Sigmoid colon (tissue), 4 donors: ENCODE measurements around the gene KCTD18.

Source experiments
- CTCF ChIP-seq, 4 experiments: fragments of 450-650 bp in 3 of 4; fragments of 200-600 bp in 1 of 4; IDR thresholded peaks; one replicate each; pipeline ENCODE4 v1.5.1; 2016 to 2019; ENCODE audit warnings: antibody characterized with exemption in 4 of 4, mild to moderate bottlenecking in 3 of 4, moderate library complexity in 2 of 4
- EP300 ChIP-seq, 4 donors: sonication (generic); formaldehyde crosslinking; IDR thresholded peaks; one replicate each; pipeline ENCODE4 v1.6.1; 2017; ENCODE audit warnings: antibody characterized with exemption in 4 of 4
- POLR2A ChIP-seq, 2 donors: fragments of 450-650 bp; IDR thresholded peaks; one replicate each; pipeline ENCODE4 v1.6.1; 2016; ENCODE audit warnings: antibody characterized with exemption in 2 of 2, mild to moderate bottlenecking in 2 of 2, moderate library complexity in 2 of 2
- POLR2AphosphoS5 ChIP-seq, 4 donors: sonication (generic); formaldehyde crosslinking; IDR thresholded peaks; one replicate each; pipeline ENCODE4 v1.6.1; 2017; ENCODE audit warnings: antibody characterized with exemption in 4 of 4

- TF ChIP-seq POLR2A (IDR thresholded peaks at IDR 0.05) (no peak), CTCF (IDR thresholded peaks at IDR 0.05) (peak in 1 of 4 experiments; percentile 17), EP300 (IDR thresholded peaks at IDR 0.05) (no peak), POLR2AphosphoS5 (IDR thresholded peaks at IDR 0.05) (no peak)
Measured at GRCh38 chr2:200483729-200484198, 26.1 kb downstream of the KCTD18 start.
